ENCODE results near the gene ECT2.
"Not testable (repeated sequence)": the region's sequence is repeated elsewhere in the genome, so short reads cannot be mapped to it uniquely, and the experiment has no call there.

The ECT2 gene

DNA sequence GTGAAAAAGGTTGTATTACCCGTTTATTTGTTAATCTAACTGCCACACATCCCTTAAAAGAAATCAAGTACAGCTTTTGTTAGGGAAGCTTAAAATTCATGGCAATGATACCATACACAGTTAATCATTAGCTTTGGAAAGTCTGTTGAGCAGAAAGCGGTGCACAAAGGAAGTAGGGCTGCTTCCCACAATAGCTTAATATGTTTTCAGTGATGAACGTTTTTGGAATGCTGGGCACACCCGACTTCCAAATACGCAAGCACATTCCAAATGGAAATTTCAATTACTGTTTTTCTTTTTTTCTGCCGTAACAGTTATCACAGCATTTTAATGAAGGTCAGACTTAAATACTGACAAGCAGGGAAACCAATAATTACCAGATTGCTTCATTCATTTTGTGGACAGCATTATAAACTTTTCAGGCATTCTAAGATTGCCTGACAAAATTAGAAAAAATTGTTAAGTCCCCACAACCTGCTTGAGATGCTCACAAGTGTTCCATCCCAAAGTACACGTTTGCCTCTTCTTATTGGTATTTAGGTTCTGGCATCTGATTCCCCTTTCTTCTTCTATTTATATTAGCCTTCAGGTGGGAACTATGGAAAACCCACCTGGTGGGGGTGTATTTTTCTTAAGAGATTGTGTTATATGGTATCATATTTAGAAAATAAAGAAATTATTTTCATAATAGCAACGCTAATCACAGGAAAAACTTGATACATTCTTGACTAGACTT lies 1.1 kb upstream of the ECT2 start:
- no peak for DNase-seq

DNA sequence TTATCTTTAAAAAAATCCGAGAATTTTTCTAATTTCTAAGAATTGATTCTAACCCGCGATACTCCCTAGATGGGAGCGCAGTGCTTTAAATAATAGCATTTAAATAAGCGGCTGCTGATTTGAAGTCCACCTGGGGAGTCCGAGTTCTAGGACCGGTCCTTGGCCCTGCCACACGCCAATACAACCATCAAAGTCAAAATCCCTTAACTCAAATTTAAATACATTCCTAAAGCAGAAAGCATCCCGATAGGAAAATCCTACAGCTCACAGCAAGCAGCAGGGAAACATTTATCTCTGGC lies 508 bp upstream of the ECT2 start:
- no peak for DNase-seq

DNA sequence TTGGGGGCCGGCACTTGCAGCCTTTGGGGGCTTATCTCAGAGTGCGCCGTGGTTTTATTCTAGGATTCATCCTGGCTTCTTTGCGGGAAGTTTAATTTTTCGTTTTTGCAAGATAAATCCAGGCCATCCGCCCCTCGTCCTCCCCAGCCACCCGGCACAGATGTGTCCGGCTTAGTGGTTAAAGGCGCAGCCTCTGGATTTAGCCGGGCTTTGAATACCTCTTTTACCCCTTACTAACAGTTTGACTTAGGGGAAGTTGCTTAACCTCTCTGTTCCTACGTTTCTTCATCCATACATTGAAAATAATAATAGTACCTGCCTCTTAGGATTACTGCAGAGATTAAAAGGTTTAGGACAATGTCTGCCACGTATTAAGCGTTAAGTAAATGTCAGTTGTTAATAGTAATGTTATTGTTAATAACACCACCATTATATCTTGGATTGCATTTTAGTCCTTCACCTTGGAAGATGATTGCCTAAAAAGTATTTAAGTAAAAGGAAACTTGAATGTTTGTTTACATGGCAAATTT lies 714 bp downstream of the ECT2 start:
- DNase-seq: no peak

DNA sequence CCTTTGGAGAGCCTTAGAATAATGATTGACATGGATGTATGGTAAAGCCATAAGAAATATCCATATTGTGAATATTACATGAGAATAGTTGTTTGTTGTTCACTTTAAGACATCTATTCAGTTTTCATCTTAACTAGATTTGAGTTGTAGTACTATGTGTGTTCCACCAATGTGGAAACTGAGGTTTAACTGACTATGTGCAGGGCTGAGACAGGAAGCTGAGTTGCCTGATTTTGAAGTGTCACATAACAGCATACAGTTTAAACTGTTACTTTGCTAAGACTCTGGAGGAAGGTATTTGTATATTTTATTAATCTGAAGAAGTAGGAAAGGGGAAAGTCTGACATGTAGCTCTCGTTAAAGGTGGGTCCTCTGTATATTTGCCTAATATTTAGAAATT lies 2.1 kb downstream of the ECT2 start:
- DNase-seq: no peak

DNA sequence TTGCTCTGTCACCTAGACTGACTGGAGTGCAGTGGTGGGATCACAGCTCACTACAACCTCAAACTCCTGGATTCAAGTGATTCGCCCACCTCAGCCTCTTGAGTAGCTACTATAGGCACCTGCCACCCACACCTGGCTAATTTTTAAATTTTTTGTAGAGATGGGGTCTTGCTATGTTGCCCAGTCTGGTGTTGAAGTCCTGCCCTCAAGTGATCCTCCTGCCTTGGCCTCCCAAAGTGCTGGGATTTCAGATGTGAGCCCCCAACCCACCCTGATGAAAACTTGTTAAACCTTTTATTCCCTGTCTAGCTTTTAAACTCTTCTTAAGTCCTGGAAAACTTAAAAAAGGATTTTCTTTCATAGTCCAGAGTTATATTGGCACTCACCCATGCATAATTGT lies 2.6 kb downstream of the ECT2 start:
- no peak for DNase-seq

DNA sequence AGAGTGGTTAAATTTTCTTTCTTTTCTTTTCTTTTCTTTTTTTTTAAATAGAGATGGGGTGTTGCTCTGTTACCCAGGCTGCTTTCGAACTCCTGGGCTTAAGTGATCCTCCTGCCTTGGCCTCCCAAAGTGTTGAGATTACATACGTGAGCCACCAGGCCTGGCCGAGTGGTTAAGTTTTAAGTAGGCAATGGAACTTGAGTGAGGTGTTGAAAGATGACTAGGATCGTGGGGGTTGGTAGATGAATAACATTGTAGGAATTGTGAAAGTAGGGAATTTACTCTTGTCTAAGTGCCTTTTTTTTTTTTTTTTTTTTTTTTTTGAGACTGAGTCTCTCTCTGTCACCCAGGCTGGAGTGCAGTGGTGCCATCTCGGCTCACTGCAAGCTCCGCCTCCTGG lies 9.9 kb downstream of the ECT2 start:
- not testable (repeated sequence) for DNase-seq

DNA sequence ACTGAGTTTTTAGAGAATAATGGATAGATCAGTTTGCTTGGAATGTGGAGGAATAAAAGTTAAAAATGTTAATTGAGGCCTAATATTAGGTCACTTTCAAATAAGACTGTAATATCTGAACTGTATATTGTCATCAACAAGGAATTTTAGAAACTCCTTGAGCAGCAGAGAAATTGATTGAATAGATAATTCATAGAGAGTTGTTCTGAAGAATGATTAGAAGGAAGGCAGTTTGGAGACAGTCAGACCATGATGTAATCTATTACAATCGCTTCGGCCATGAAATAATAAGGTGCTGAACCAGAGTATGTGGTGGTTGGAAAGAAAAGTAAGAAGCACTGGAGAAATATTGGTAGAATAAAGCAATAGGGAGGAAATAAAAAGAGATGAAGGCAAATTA lies 15.7 kb downstream of the ECT2 start:
- no peak for DNase-seq

DNA sequence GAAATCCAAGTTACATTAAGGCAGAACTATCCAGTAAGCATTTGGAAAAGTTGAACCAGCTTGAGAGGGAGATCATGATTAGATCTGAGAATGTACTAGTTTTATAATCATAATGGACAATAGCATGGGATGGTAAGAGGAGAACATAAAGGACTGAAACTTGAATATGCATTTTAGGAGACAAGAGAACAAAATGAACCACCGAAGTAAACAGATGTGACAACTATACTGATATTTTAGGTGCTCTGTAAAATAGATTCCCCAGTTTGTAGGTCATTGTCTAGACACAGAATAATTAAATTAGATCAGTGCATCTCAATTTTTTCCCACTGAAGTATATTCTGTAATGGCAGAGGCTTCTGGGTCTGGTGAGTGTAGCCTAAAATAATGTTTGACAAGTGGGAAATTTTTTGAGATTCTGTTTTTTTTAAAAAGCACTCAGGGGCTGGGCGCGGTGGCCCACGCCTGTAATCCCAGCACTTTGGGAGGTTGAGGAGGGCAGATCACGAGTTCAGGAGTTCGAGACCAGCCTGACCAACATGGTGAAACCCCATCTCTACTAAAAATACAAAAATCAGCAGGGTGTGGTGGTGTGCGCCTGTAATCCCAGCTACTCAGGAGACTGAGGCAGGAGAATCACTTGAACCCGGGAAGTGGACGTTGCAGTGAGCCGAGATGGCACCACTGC lies 16.3 kb downstream of the ECT2 start:
- no peak for DNase-seq

DNA sequence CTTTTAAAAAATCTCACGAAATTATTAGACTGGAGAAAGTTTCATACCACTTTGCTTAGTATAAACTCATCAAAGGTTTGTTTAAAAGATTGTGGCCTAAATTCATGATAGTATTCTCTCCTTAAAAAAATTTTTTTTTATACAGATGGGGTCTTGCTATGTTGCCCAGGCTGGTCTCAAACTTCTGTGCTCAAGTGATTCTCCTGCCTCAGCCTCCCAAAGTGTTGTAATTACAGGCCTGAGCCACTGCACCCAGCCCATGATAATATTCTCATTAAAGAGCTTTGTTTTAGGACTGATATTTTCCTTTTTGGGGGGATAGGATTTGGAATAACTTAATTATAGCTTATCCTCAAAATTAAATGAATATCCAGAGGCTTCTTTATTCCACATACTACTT lies 19.9 kb downstream of the ECT2 start:
- no peak for DNase-seq

DNA sequence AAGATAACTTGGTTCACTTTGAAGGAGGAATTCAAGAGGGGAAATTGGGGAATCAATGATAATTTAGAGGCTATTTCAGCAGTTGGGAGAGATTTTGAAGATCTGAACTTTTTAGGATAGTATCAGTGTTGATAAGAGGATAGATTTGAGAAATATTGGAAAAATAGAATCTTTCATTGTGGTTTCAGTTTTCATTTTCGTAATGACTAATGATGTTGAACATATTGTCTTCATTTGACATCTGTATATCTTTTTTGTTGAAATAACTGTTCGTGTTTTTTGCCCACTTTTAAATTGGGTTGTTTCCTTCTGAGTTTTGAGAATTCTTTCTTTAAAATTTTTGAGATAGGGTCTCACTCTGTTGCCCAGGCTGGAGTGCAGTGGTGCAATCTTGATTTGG lies 21.1 kb downstream of the ECT2 start:
- no peak for DNase-seq

DNA sequence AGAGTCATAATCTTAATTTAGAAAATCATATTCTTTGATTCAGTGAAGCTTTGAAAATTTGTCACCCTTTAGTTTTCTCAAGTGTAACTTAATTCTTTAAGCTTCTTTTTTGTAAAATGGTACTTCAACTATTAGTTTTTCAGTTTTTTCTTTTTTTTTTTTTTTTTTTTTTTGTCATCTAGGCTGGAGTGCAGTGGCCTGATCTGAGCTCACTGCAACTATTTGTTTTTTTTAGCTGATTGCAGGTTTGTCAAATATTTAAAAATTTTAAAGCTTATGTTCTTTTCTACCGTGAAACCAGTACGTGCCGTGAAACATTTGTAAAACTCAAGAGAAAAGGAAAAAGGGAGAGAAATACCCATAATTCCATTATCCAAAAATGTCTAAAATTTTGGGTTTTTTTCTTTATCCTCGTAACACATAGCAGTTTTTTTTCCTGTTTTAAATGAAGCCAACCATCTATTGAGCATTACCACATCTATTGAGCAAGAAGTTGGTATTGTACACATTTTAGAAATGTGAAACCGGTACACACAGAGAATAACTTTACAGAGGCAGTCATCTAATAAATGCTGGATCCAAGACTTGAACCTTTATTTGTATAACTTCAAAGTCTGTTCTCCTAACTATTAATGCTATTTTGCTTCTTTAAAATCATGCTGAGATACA lies 25.7 kb downstream of the ECT2 start:
- DNase-seq: no peak

DNA sequence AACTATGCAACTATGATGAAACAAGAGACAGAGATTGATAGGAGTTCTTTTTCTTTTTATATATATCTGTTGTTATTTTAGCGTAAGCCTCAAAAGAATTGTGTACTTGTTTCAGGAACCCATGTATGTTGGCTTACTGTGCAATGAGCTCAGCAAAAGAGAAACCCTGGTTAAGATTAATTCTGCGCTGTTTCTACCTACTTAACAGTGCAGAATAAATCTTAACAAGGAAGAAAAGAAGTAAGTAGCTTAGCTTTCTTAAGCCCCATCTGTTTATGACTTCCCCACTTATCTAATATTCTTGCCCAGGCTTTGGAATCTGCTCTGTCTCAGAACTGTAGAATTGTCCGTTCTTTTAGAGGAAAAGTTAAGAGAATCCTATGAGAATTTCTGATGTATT lies 27.4 kb downstream of the ECT2 start:
- no peak for DNase-seq

DNA sequence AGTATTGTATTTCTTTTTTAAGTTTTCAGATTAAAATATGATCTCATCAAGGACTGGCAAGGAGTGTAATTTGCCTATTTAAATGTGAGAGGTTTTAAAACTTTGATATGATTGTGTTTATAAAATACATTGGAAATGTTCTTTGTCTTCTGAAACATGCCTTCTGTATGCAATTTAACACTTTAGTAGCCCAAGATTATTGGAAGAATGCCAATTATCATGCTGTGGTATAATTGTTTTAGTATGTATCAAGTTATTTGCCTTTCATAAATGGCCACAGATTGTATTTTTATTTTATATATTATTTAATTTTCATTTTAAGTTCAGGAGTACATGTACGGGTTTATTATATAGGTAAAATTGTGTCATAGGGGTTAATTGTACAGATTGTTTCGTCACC lies 31.7 kb downstream of the ECT2 start:
- no peak for DNase-seq

DNA sequence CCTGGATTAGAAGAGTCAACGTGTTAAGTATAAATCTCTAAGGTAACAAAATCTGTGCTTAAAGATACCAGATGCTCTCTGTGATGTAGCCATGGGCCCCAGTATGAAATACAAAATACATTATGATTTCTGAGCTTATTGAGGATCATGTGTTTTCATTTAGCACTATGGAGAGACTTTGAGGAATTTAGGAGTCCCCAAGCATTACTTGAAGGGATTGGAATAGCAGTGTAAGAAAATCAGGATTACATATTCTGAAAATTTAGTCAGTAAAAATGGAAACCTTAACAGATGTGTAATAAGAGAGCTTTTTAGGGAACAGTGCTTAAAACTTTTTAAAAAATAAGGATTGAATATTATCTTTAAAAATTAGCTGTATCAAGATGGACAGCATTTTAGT lies 35.5 kb downstream of the ECT2 start:
- DNase-seq: no peak

DNA sequence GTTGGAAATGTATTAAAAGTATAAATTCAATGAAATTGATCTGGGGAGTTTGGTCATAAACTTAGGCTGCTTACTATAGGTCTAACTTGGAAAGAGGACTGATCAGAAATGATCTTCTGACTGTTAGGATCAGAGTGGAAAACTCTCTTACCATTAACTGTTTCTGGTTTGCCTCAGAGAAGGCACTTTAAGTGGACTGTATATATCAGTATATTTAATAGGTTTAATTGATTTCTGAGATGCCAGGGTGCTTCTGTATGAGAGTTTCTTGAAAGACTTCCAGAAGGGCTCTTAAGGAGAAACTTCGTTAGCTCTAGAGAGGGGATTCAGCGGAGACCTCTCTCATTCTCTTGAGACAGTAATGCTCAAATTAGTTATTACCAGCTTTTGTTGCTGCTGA lies 36.5 kb downstream of the ECT2 start:
- no peak for DNase-seq

DNA sequence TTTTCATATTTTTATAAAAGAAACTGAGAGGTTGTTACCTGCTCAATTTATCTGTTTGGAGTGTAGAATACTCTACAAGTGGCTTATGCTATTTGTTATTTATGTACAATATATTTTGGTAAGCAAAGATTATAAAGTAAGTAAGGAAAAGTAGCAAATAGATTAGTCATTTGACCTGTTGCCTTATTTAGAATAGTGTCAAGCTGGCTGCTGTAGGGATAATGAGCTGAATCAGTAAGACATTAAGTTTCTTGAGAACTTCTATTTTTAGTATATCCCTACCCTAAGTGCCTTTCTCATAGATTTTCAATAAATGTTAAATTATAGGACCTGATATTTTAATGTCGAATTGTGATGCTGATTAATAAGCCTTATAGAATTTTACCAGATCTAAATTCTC lies 37.2 kb downstream of the ECT2 start:
- DNase-seq: no peak

DNA sequence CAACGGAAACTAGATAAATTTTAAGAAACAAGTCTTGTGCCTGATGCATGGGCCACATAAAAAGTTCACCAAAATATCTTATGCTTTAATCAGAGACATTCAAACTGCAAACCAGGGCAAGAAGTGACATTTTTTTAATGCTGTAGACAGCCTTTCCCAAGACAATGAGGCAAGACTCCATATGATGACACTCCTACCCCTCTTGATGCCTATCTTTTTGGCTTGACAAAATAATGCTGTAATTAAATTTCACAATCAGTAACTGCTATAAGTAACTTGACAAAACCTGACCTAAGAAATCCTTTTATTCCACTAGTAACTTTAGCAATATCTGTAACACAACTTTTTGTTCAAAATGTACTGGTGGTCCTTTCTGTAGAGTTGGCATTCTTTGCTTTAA lies 48.7 kb downstream of the ECT2 start:
- DNase-seq: no peak

DNA sequence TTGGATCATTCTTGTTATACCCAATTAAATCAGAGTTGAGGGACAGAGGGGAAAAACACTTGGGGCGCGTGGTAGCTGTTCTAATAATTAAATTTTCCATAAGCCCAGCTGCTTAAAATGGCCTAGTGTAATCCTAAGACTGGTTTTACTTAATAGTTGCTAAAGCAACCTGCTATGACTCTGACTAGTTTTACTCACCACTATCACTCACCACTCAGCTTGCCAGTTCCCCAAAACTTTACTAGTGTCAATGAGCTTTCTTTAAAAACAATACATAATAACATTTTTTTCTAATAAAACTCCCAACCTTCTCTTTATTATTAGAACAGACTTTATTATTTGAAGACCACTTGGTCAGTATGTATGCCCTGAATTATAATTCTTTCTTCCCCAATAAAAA lies 49.6 kb downstream of the ECT2 start:
- no peak for DNase-seq

DNA sequence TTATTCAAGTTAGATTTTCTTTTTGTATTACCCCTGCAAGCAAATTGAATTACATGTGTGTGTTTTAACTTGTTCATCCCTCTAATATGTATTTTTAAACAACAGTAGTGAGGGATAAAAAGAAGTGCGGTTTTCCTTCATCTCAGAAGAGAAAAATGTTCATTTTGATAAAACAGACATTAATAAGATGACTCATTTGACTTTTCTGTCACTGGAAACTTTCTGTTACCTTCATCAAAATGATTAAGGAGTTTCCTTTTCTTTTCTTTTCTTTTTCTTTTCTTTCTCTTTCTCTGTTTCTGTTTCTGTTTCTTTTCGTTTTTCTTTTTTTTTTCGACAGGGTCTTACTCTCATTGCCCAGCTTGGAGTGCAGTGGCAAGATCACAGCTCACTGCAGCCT lies 53.0 kb downstream of the ECT2 start:
- DNase-seq: no peak

DNA sequence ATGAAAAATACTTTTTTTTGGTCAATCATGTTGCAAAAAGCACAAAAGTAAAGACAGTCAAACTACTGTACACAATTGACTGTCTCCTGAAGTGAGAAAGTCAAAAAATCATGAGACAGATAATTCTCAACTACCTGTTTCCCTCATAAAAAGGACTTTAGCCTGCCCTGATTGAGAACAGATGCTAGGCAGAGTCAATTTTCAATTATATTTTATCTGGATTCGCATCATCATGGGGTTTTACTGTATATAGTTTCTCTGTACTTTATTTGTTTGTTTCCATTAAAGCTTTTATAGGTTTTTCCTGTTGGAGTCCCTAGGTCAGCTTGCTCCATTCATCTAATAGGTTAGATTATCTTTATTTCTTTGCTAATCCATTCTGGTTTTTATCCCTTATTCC lies 53.8 kb downstream of the ECT2 start:
- DNase-seq: no peak

DNA sequence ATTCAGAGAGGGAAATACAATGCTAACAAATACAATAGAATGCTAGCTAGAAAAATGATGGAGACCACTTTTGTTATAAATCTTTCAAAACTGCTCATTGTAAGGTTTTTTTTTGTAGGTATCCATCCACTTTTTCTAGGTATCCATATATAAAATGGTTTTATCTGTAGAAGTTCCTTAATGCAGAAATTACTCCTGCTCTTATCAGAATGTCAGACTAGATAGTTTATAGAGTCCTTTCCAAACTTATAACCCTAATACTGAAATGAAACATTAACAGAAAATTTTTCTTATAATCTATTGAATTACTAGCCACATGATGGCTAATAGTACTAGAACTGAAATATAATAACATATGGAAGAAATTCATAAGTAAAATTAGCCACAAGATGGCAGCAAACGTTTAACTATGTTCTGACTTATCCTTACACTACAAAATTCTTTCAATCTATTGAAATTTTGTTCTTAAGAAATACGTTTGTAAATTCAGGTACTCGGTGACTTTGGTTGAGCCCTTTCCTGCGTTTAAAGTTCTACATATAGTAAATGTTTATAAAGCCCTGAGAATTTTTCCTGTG lies 58.5 kb downstream of the ECT2 start:
- DNase-seq: no peak

DNA sequence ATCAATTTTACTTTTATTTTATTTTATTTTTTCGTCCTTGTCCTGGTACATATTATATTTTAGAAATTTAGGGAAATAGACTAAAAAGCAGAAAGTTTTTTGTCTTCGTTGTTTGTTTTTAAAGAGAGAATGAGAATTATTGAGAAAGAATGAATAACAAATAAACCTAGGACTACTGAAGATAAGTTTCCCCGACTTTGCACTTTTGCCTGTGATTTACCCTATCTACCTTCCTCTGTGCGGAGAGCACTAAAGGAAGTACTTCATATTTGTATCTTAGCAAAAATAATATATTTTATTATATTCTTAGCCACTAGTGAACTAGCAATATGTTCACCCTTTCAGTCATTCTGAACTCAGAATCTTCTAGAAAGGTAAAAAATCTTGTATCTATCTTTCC lies 60.6 kb downstream of the ECT2 start:
- no peak for DNase-seq

DNA sequence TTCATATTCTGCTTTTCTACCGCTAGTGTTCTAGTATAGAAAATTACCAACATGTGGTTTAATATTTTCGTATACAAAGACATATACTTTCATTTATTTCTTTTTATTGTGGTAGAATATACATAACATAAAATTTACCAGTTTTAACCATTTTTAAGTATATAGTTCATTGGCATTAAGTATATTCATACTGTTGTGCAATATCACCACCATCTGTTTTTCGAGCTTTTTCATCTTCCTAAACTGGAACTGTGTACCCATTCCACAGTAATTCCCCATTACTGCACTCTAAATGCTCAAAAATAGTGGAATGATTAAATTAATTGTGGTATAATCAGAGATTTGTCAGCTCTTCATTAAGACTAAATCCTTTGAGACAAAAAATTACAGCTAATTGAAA lies 62.9 kb downstream of the ECT2 start:
- no peak for DNase-seq

DNA sequence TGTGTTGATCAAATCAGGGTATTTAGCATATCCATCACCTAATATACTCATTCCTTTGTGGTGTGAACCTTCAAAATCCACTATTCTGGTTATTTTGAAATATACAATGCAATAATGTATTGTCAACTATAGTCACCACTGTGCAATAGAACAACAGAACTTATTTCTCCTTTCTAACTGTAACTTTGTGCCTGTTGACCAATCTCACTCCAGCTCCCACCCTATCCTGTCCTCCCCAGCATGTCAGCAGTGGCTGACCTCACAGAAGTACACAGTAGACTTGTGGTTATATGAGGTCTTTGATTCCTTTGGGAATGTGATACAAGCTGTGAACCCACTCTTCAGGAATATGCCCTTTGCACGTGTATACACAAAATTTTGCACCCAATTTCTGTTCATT lies 64.2 kb downstream of the ECT2 start:
- no peak for DNase-seq

Data from left hindlimb (tissue), 1 donor.